Mononuclear cell (primary cell): ENCODE measurements around the gene MRPL19. TPM values are rescaled to one million over a fixed set of nuclear protein-coding genes. Genes with fewer than 3 reads are reported as not detected.

Source experiments
- H3K27me3 ChIP-seq: 2 replicates; pipeline ENCODE4 v1.6.0; 2011; ENCODE audit warnings: low read length, control low read depth; ENCODE audit not compliant: insufficient read depth
- H3K4me1 ChIP-seq: 2 replicates; pipeline ENCODE4 v1.5.1; 2011; ENCODE audit warnings: mild to moderate bottlenecking, low read length, control low read depth; ENCODE audit not compliant: insufficient read depth
- H3K4me3 ChIP-seq: 2 replicates; pipeline ENCODE4 v1.5.1; 2011; ENCODE audit warnings: mild to moderate bottlenecking, low read length, moderate library complexity
- H3K9me3 ChIP-seq: 2 replicates; pipeline ENCODE4 v1.5.1; 2011; ENCODE audit warnings: low read depth, mild to moderate bottlenecking, control low read depth, low read length
- total RNA-seq: library from RNA; depleted of rRNA; stranded (reverse); fragments of >200 nt; gene quantifications from one replicate; pipeline ENCODE4 v1.2.3, GENCODE V29; 2012

MRPL19 gene
- 11.5 TPM for total RNA-seq

- Histone ChIP-seq H3K4me3 (peak within 1 kb of the TSS; percentile 92), H3K4me1 (peaks cover 16% of the 10 kb centered on the region), H3K9me3 (no peaks in the 10 kb centered on the region), H3K27me3 (no peaks in the 10 kb centered on the region)
Measured at GRCh38 chr2:75646583-75647425, at the start of gene MRPL19. Gene MRPL19, plus strand, starts transcription at chr2:75646783. Its CDS starts 25 bp downstream, at chr2:75646808.

- Histone ChIP-seq H3K9me3 (no peaks in the 10 kb centered on the region), H3K4me1 (no peaks in the 10 kb centered on the region), H3K4me3 (no peak overlapping the region), H3K27me3 (no peaks in the 10 kb centered on the region)
Measured at GRCh38 chr2:75596784-75597183, 49.8 kb upstream of the MRPL19 start.

GRCh38 chr2:75597949-75598348 lies 48.6 kb upstream of the MRPL19 start:
- Histone ChIP-seq H3K9me3 (no peaks in the 10 kb centered on the region), H3K4me1 (no peaks in the 10 kb centered on the region), H3K4me3 (no peak overlapping the region), H3K27me3 (no peaks in the 10 kb centered on the region)

GRCh38 chr2:75598589-75599155 lies 47.9 kb upstream of the MRPL19 start:
- H3K27me3 ChIP-seq, result no peaks in the 10 kb centered on the region
- no peaks in the 10 kb centered on the region for H3K9me3 ChIP-seq
- no peak overlapping the region for H3K4me3 ChIP-seq
- no peaks in the 10 kb centered on the region for H3K4me1 ChIP-seq

- no peaks in the 10 kb centered on the region for H3K27me3 ChIP-seq
- no peak overlapping the region for H3K4me3 ChIP-seq
- no peaks in the 10 kb centered on the region for H3K9me3 ChIP-seq
- H3K4me1 ChIP-seq, result no peaks in the 10 kb centered on the region
Measured at GRCh38 chr2:75600461-75601011, 46.0 kb upstream of the MRPL19 start.

GRCh38 chr2:75602724-75603342 lies 43.8 kb upstream of the MRPL19 start:
- peaks cover under 1% of the 10 kb centered on the region for H3K27me3 ChIP-seq
- no peaks in the 10 kb centered on the region for H3K9me3 ChIP-seq
- no peaks in the 10 kb centered on the region for H3K4me1 ChIP-seq
- no peak overlapping the region for H3K4me3 ChIP-seq

GRCh38 chr2:75603477-75603876 lies 43.1 kb upstream of the MRPL19 start:
- H3K4me1 ChIP-seq, result no peaks in the 10 kb centered on the region

GRCh38 chr2:75604484-75604883 lies 42.1 kb upstream of the MRPL19 start:
- H3K4me3 ChIP-seq, result no peak overlapping the region
- H3K27me3 ChIP-seq, result peaks cover 12% of the 10 kb centered on the region
- H3K4me1 ChIP-seq, result peaks cover 3% of the 10 kb centered on the region
- no peaks in the 10 kb centered on the region for H3K9me3 ChIP-seq

More at GRCh38 chr2:75603477-75603876, 43.1 kb upstream of the MRPL19 start:
- Histone ChIP-seq H3K9me3 (no peaks in the 10 kb centered on the region), H3K4me3 (no peak overlapping the region), H3K27me3 (peaks cover 7% of the 10 kb centered on the region)

- Histone ChIP-seq H3K27me3 (peaks cover 12% of the 10 kb centered on the region), H3K4me1 (peaks cover 3% of the 10 kb centered on the region), H3K4me3 (no peak overlapping the region), H3K9me3 (no peaks in the 10 kb centered on the region)
Measured at GRCh38 chr2:75605770-75606529, 40.6 kb upstream of the MRPL19 start.

GRCh38 chr2:75606761-75607399 lies 39.7 kb upstream of the MRPL19 start:
- no peak overlapping the region for H3K4me3 ChIP-seq
- H3K4me1 ChIP-seq, result peaks cover 3% of the 10 kb centered on the region
- peaks cover 12% of the 10 kb centered on the region for H3K27me3 ChIP-seq
- no peaks in the 10 kb centered on the region for H3K9me3 ChIP-seq

- Histone ChIP-seq H3K9me3 (no peaks in the 10 kb centered on the region), H3K4me1 (peaks cover 3% of the 10 kb centered on the region), H3K27me3 (peaks cover 12% of the 10 kb centered on the region), H3K4me3 (no peak overlapping the region)
Measured at GRCh38 chr2:75607400-75607798, 39.2 kb upstream of the MRPL19 start.

GRCh38 chr2:75607988-75608683 lies 38.4 kb upstream of the MRPL19 start:
- H3K9me3 ChIP-seq, result no peaks in the 10 kb centered on the region
- H3K27me3 ChIP-seq, result peaks cover 12% of the 10 kb centered on the region
- H3K4me1 ChIP-seq, result peaks cover 3% of the 10 kb centered on the region
- H3K4me3 ChIP-seq, result no peak overlapping the region

GRCh38 chr2:75608684-75609333 lies 37.8 kb upstream of the MRPL19 start:
- Histone ChIP-seq H3K9me3 (no peaks in the 10 kb centered on the region), H3K4me1 (peaks cover 3% of the 10 kb centered on the region), H3K27me3 (peaks cover 12% of the 10 kb centered on the region), H3K4me3 (no peak overlapping the region)
